GM06990 (cell line): ENCODE results near the gene CEP57.

Experiments
- DNase-seq: peaks from one replicate; pipeline ENCODE4 v3.0.0-alpha.2; 2011; ENCODE audit not compliant: insufficient read length; ENCODE audit errors: extremely low read depth
- H3K27me3 ChIP-seq: replicated peaks from 2 replicates; pipeline ENCODE4 v1.6.0; 2011; ENCODE audit warnings: low read length; ENCODE audit not compliant: control insufficient read depth, insufficient read depth
- H3K36me3 ChIP-seq: 2 replicates; pipeline ENCODE4 v1.5.1; 2011; ENCODE audit warnings: low read length; ENCODE audit not compliant: control insufficient read depth, insufficient read depth
- H3K4me3 ChIP-seq: replicated peaks from 2 replicates; pipeline ENCODE4 v1.5.1; 2011; ENCODE audit warnings: low read depth, mild to moderate bottlenecking, control low read depth, low read length
- CTCF ChIP-seq: IDR thresholded peaks from 2 replicates; pipeline ENCODE4 v1.5.1; 2011; ENCODE audit warnings: low read length, control low read depth, mild to moderate bottlenecking, inconsistent platforms; ENCODE audit not compliant: insufficient read depth, poor library complexity, severe bottlenecking

Gene CEP57

DNA sequence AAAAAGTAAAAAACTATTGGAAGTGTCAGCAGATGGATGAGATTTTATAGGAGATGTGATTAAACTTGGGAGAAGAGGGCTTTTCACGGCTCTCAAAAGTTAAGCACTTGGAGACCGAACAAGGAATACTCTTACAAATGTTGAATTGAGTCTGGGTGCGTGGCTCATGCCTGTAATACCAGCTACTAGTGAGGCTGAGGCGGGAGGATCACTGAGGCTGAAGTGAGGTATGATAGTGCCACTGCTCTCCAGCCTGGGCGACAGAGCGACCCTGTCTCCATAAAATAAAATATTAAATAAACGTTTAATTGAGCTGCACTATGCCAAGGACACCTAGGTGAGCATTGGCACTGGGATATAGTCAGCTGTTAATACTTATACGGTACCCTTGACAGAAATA, 1.9 kb downstream of the CEP57 start:
- Histone ChIP-seq H3K36me3 (no peaks in the 10 kb centered on the region), H3K27me3 (no peaks in the 10 kb centered on the region), H3K4me3 (peak overlapping the region; percentile 93)
- no peak for TF ChIP-seq CTCF
- no peak for DNase-seq

- no peaks in the 10 kb centered on the region for H3K36me3 ChIP-seq
- TF ChIP-seq CTCF: no peak
- H3K4me3 ChIP-seq: no peak overlapping the region
- no peaks in the 10 kb centered on the region for H3K27me3 ChIP-seq
- no peak for DNase-seq
Observed at GRCh38 chr11:95792700-95793099, 2.4 kb downstream of the CEP57 start.

- Histone ChIP-seq H3K27me3 (no peaks in the 10 kb centered on the region), H3K36me3 (no peaks in the 10 kb centered on the region), H3K4me3 (no peak overlapping the region)
- TF ChIP-seq CTCF: no peak
- no peak for DNase-seq
Observed at GRCh38 chr11:95793116-95793515, 2.8 kb downstream of the CEP57 start.

- Histone ChIP-seq H3K27me3 (no peaks in the 10 kb centered on the region), H3K36me3 (no peaks in the 10 kb centered on the region), H3K4me3 (no peak overlapping the region)
- TF ChIP-seq CTCF: no peak
- DNase-seq: no peak
Observed at GRCh38 chr11:95794086-95794485, 3.8 kb downstream of the CEP57 start.

DNA sequence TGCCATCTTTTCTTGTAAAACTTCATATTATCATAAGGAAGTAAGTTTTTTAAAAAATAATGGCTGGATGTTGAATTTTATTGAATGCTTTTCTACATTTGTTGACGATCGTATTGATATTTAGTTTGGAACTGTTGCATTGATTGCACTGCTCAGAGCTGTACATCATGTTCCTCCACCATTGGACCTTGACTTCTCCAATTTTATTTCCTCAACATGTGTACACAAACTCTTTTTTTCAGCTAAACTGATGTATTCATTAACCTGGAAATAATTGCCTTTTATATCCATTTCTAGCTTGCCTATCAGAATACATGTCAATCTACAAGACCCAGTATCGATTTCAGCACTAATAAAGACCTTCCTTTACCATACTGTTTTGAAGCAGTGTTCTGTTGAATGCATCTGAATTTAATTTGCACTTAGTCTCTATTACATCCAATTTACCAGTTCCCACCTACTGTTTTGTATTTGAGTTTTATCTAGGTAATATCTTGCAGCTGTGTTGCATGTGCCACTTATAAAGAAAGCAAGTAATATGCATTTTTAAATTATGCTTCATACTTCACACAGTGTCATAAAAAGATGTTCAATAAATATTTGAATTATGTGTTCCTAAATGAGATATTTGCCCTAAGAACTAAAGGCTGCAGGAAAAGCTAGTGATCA, 5.5 kb downstream of the CEP57 start:
- H3K36me3 ChIP-seq: no peaks in the 10 kb centered on the region
- DNase-seq: no peak
- no peaks in the 10 kb centered on the region for H3K27me3 ChIP-seq
- no peak overlapping the region for H3K4me3 ChIP-seq
- TF ChIP-seq CTCF: no peak

DNA sequence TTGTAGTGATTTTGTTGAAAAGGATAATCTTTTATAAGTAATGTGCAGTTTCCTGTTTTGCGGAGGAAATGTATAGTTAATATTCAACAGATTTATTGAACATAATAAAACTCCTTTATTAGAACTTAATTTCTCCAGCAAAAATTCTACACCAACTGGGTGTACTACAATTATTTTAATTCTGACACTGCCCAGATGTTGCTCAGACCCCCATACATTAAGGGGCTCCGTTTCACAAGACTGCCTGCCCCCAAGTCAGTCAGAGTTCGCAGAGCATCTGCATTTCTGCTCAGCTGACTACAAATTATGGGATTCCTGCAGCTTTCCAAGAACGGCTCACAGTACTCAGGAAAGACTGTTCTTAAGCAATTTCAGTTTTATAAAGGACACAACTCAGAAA, 6.2 kb downstream of the CEP57 start:
- Histone ChIP-seq H3K4me3 (no peak overlapping the region), H3K36me3 (no peaks in the 10 kb centered on the region), H3K27me3 (no peaks in the 10 kb centered on the region)
- TF ChIP-seq CTCF: no peak
- no peak for DNase-seq
